C4-2B (cell line): ENCODE data around the gene GRIK4.

ENCODE experiments used
- H3K27ac ChIP-seq: fragments of 450-650 bp; 2 replicates; pipeline ENCODE4 v1.5.1; 2017
- ZFX ChIP-seq: fragments of 450-650 bp; IDR thresholded peaks from 2 replicates; pipeline ENCODE4 v1.6.1; 2017
- TF ChIP-seq, protein P1 (sequence below): fragments of 450-650 bp; conservative IDR thresholded peaks from 2 replicates; pipeline ENCODE4 v1.5.1; 2017; ENCODE audit warnings: mild to moderate bottlenecking

Gene GRIK4

DNA sequence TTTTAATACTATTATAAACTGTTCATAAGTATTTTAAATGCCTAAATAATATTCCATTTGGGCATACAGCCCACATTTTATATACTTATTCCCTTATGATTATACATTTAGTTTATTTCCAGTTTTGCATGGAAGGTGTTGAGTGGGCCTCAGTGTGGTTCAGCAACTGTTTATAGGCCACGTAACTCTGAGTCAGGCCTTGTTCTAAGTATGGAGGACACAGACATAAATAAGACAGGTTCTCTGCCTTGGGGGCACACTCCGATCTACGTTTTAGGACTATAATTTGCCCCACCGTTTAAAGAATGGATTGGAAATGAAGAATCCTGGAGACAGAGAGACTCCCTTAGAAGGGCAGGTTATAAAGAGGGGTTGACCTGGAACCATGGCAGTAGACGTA, 300.2 kb downstream of the GRIK4 start:
- TF ChIP-seq, protein P1, sequence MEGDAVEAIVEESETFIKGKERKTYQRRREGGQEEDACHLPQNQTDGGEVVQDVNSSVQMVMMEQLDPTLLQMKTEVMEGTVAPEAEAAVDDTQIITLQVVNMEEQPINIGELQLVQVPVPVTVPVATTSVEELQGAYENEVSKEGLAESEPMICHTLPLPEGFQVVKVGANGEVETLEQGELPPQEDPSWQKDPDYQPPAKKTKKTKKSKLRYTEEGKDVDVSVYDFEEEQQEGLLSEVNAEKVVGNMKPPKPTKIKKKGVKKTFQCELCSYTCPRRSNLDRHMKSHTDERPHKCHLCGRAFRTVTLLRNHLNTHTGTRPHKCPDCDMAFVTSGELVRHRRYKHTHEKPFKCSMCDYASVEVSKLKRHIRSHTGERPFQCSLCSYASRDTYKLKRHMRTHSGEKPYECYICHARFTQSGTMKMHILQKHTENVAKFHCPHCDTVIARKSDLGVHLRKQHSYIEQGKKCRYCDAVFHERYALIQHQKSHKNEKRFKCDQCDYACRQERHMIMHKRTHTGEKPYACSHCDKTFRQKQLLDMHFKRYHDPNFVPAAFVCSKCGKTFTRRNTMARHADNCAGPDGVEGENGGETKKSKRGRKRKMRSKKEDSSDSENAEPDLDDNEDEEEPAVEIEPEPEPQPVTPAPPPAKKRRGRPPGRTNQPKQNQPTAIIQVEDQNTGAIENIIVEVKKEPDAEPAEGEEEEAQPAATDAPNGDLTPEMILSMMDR: no peak
- no peak for TF ChIP-seq ZFX
- no peak overlapping the region for H3K27ac ChIP-seq

GRCh38 chr11:120814531-120815318, 303.2 kb downstream of the GRIK4 start:
- TF ChIP-seq ZFX: no peak
- TF ChIP-seq, protein P1: no peak
- H3K27ac ChIP-seq: peak overlapping the region; percentile 60

GRCh38 chr11:120815319-120816100, 304.0 kb downstream of the GRIK4 start:
- TF ChIP-seq, protein P1: no peak
- no peak for TF ChIP-seq ZFX
- H3K27ac ChIP-seq: peak overlapping the region; percentile 60

DNA sequence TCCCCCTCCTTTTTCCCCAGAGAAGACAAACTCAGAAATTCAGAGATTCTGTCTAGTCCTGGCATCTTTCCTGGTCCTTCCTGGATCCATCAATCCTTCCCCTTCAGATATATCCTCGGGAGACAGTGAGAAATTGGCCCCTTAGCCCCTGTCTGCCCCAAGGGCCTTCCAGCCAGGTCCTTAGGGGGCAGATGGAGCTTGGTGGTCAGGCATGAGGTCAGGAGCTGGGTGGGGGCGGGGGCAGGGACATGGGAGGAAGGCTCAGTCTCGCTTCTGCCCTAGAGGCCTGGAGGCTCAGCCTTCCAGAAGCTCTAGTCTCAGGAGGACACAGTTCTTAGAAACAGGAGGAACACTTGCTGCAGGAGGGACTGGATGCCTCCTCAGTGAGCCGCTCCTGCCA, 304.6 kb downstream of the GRIK4 start:
- TF ChIP-seq, protein P1: no peak
- no peak for TF ChIP-seq ZFX
- peak overlapping the region; percentile 60 for H3K27ac ChIP-seq

DNA sequence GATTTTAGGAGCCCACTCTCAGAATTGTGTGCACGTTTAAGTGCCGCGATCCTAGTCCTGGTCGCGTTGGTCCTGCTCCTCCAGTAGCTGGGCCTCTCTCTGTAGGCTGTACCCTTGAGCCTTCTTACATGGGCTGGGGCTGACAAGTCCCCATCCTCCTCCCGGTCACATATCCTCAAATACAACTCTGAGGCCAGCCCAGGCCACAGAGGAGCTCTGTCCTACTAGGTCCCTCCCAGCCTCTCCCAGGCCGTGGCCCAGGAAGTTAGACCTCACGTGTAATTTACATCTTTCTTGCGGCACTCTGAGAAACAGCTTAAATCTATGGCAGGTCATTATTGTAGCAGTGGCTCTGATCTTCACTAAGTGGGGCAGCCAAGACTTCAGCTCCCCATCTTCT, 305.2 kb downstream of the GRIK4 start:
- peak overlapping the region; percentile 60 for H3K27ac ChIP-seq
- TF ChIP-seq, protein P1: no peak
- no peak for TF ChIP-seq ZFX

GRCh38 chr11:120817158-120817557, 305.6 kb downstream of the GRIK4 start:
- H3K27ac ChIP-seq: no peak overlapping the region
- TF ChIP-seq, protein P1: no peak
- no peak for TF ChIP-seq ZFX

DNA sequence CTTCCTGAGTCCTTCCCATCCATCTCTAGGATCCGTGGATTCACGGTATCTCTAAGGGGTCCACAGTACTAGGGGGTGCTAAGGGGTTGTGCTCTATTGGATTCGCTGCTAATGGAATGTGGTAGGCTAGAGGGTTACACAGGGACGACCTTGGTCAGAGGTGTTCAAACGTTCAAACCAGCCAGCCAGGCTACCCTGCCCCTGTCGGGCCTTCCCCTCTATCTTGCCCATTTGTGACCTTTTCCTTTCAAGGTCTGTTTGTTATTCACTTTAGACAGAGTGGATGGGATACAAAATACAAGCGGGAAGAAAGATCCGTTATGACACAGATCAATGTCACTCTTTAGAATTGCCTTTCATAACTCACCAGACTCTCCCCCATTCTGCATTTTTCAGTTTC, 306.5 kb downstream of the GRIK4 start:
- no peak overlapping the region for H3K27ac ChIP-seq
- TF ChIP-seq ZFX: no peak
- TF ChIP-seq, protein P1: no peak
